GM21825 (cell line): ENCODE measurements around the gene TELO2.

Experiments used
- ATAC-seq: cut with Tn5 transposase; IDR thresholded peaks from one replicate; pipeline ENCODE4 v1.9.1; 2021; ENCODE audit warnings: mild to moderate bottlenecking, moderate library complexity; ENCODE audit not compliant: unreplicated experiment

Gene TELO2

GRCh38 chr16:1492923-1493745, at the start of gene TELO2:
TELO2 (plus strand) TSS chr16:1493360; CDS start chr16:1494282, 922 bp downstream.
- ATAC-seq, result no peak

GRCh38 chr16:1443403-1443973, 49.7 kb upstream of the TELO2 start:
- ATAC-seq, result no peak

- no peak for ATAC-seq
Observed at GRCh38 chr16:1443980-1444729, 49.0 kb upstream of the TELO2 start, which contains the start of gene CCDC154. CCDC154 (minus strand) TSS chr16:1444556; CDS start chr16:1444322, 234 bp downstream.

- ATAC-seq, result no peak
Observed at GRCh38 chr16:1444730-1445517, 48.2 kb upstream of the TELO2 start.

GRCh38 chr16:1445518-1446203, 47.5 kb upstream of the TELO2 start:
- ATAC-seq, result no peak

GRCh38 chr16:1446296-1447080, 46.7 kb upstream of the TELO2 start:
- ATAC-seq, result no peak

GRCh38 chr16:1447965-1448364, 45.2 kb upstream of the TELO2 start:
- no peak for ATAC-seq

- no peak for ATAC-seq
Observed at GRCh38 chr16:1448536-1449116, 44.5 kb upstream of the TELO2 start.

- ATAC-seq, result no peak
Observed at GRCh38 chr16:1449201-1449788, 43.9 kb upstream of the TELO2 start.

GRCh38 chr16:1450218-1450617, 42.9 kb upstream of the TELO2 start:
- no peak for ATAC-seq

- no peak for ATAC-seq
Observed at GRCh38 chr16:1450841-1451240, 42.3 kb upstream of the TELO2 start.

GRCh38 chr16:1451702-1452392, 41.3 kb upstream of the TELO2 start:
- no peak for ATAC-seq

GRCh38 chr16:1452530-1452929, 40.6 kb upstream of the TELO2 start:
- ATAC-seq, result no peak

GRCh38 chr16:1453316-1453715, 39.8 kb upstream of the TELO2 start:
- no peak for ATAC-seq

- no peak for ATAC-seq
Observed at GRCh38 chr16:1454561-1454960, 38.6 kb upstream of the TELO2 start.

- ATAC-seq, result no peak
Observed at GRCh38 chr16:1455190-1456171, 37.7 kb upstream of the TELO2 start.

GRCh38 chr16:1456951-1457350, 36.2 kb upstream of the TELO2 start:
- ATAC-seq, result no peak
